ENCODE results near the gene IL17RC. TPM values are rescaled to one million over a fixed set of nuclear protein-coding genes. Genes with fewer than 3 reads are reported as not detected.
"Not testable (repeated sequence)": the region's sequence is repeated elsewhere in the genome, so short reads cannot be mapped to it uniquely, and the experiment has no call there.

Gene IL17RC
- total RNA-seq, 2 donors from 2014 or later = 40.7 to 60.3 TPM

DNA sequence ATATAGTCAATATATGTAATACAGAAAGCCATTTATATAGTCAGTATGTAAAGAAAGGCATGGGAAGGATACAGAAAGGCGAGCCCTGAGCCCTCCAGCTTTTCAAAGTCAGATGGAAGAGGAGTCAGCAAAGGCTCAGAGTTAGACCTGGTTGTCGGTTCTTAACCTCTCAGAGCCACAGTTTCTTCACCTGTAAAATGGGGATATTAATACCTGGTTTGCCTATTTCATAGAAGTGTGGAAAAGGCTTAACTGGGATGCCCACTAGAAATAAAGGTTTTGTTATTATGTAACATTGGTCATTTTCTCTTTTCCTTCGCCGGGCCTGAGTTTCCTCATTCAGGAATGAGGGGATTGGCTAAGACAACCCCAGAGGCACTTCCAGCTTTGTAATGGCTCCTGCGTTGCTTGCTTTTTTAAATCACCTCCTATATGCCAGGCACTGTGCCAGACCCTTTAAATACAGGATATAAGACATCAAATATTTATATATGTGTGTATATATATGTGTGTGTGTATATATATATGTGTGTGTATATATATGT, 19.1 kb downstream of the IL17RC start:
- intact Hi-C loops (cut with DNase I) = no loop called here

GRCh38 chr3:9937486-9938238, 20.8 kb downstream of the IL17RC start:
- no peak for ATAC-seq

More for the DNA sequence above, 19.1 kb downstream of the IL17RC start:
- H3K27me3 ChIP-seq = no peaks in the 10 kb centered on the region
- no peaks in the 10 kb centered on the region for H3K36me3 ChIP-seq (replicated peaks in 1 of 2; ENCODE audit: insufficient read depth in 1 of 2, low read depth in 2 of 2)
- DNase-seq = no peak
- no peak for TF ChIP-seq CTCF (IDR thresholded peaks at IDR 0.05)
- no peak for TF ChIP-seq POLR2A (IDR thresholded peaks at IDR 0.05)
- no peak overlapping the region for H3K4me3 ChIP-seq
- peaks cover 35% of the 10 kb centered on the region for H3K4me1 ChIP-seq
- H3K9me3 ChIP-seq = no peaks in the 10 kb centered on the region
- H3K27ac ChIP-seq = no peak overlapping the region
- ATAC-seq = no peak
- WGBS, 2 donors = 92 to 97% methylated on average over 5 of the region's 5 CpGs

GRCh38 chr3:9938966-9939365, 22.1 kb downstream of the IL17RC start:
- TF ChIP-seq CTCF (IDR thresholded peaks at IDR 0.05) = no peak
- TF ChIP-seq POLR2A (IDR thresholded peaks at IDR 0.05) = no peak
- peaks cover 19% of the 10 kb centered on the region for H3K4me1 ChIP-seq
- intact Hi-C loops (cut with DNase I) = no loop called here
- H3K4me3 ChIP-seq = no peak overlapping the region
- no peaks in the 10 kb centered on the region for H3K9me3 ChIP-seq
- no peak for ATAC-seq
- WGBS, 2 donors = 91 to 92% methylated on average over 2 of the region's 2 CpGs
- H3K36me3 ChIP-seq (replicated peaks in 1 of 2; ENCODE audit: insufficient read depth in 1 of 2, low read depth in 2 of 2) = no peaks in the 10 kb centered on the region
- H3K27me3 ChIP-seq = no peaks in the 10 kb centered on the region
- DNase-seq = no peak
- no peak overlapping the region for H3K27ac ChIP-seq

More at GRCh38 chr3:9937486-9938238, 20.8 kb downstream of the IL17RC start:
- Histone ChIP-seq H3K9me3 (no peaks in the 10 kb centered on the region), H3K27ac (no peak overlapping the region), H3K4me3 (no peak overlapping the region), H3K36me3 (replicated peaks in 1 of 2; ENCODE audit: insufficient read depth in 1 of 2, low read depth in 2 of 2) (no peaks in the 10 kb centered on the region), H3K27me3 (no peaks in the 10 kb centered on the region), H3K4me1 (peaks cover 27% of the 10 kb centered on the region)
- DNase-seq = no peak
- intact Hi-C loops (cut with DNase I) = no loop called here
- whole genome bisulfite sequencing, 2 donors = 93 to 97% methylated on average over 11 to 13 of the region's 13 CpGs
- TF ChIP-seq CTCF (IDR thresholded peaks at IDR 0.05) = no peak
- TF ChIP-seq POLR2A (IDR thresholded peaks at IDR 0.05) = no peak

- H3K27me3 ChIP-seq; H3K4me3 ChIP-seq; DNase-seq; intact Hi-C loops (cut with DNase I); H3K27ac ChIP-seq; ATAC-seq; H3K36me3 ChIP-seq (replicated peaks in 1 of 2; ENCODE audit: insufficient read depth in 1 of 2, low read depth in 2 of 2); H3K9me3 ChIP-seq: not testable (repeated sequence)
- WGBS, 2 donors = 90 to 95% methylated on average over 2 to 4 of the region's 32 CpGs
- peaks cover 10% of the 10 kb centered on the region for H3K4me1 ChIP-seq
Observed at GRCh38 chr3:9939906-9940305, 23.0 kb downstream of the IL17RC start.

DNA sequence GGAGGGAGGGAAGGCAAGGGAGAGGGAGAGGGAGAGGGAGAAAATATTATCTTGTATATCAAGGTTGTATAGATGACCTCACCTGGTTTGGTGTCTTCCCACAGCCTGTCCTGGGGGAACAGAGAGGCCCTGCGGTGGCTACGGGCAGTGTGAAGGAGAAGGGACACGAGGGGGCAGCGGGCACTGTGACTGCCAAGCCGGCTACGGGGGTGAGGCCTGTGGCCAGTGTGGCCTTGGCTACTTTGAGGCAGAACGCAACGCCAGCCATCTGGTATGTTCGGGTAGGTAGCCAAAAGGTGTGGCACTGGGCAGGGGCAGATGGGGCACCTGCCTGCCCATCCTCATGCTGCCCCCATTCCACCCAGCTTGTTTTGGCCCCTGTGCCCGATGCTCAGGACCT, 23.8 kb downstream of the IL17RC start:
- Histone ChIP-seq H3K27me3 (no peaks in the 10 kb centered on the region), H3K36me3 (replicated peaks in 1 of 2; ENCODE audit: insufficient read depth in 1 of 2, low read depth in 2 of 2) (no peaks in the 10 kb centered on the region), H3K4me3 (no peak overlapping the region), H3K9me3 (no peaks in the 10 kb centered on the region), H3K27ac (no peak overlapping the region), H3K4me1 (peaks cover 4% of the 10 kb centered on the region)
- TF ChIP-seq CTCF (IDR thresholded peaks at IDR 0.05) = no peak
- no peak for TF ChIP-seq POLR2A (IDR thresholded peaks at IDR 0.05)
- DNase-seq (no peak), ATAC-seq (no peak)
- WGBS, 2 donors = 92 to 96% methylated on average over 9 to 10 of the region's 10 CpGs
- intact Hi-C loops (cut with DNase I) = no loop called here

Data from body of pancreas (tissue), 4 donors.